Measurements from ENCODE around the gene CSH2. TPM values are rescaled to one million over a fixed set of nuclear protein-coding genes. Genes with fewer than 3 reads are reported as not detected.
A peak's percentile ranks its signal among the peaks of the same experiment; 100 is the strongest.
"Not testable (repeated sequence)": the region's sequence is repeated elsewhere in the genome, so short reads cannot be mapped to it uniquely, and the experiment has no call there.

The CSH2 gene
- total RNA-seq, 1 experiment from 2014 or later = not detected

DNA sequence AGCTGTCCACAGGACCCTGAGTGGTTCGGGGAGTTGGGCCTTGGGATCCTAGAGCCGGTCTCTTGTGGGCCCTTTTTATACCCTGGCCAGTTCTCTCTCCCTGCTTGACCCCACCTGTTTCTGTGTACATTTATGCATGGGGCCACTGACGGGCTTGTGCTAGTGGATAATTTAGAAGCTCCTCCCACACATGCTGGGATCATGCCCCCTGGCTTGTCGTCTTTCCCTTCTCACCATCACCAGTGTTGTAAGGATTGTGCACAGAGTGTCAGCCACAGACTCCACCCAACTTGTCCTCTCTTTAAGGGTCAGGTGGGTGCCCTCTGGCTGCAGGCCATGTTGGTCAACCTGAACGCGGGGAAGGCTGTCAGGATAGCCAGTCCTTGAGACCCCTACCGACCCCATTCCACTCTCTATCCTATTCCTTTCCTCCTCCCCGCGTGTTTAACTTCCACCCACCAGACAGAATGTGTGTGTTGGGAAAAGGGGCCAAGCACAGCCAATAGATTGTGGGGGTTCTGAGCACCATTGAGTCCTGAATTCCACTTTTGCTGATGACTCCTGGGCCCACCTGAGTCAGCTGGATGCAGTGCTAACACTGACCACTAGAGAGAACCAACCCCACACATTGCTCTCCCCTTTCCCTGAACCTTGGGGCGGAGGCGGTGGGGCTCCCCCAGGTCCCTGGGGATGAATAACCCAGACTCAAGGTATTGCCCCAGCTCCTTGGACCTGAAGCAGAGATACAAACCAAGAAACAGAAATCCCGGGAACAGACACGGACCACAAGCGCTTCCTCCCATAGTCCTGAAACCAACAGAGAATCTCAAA is 23.3 kb upstream of the CSH2 start, which contains the start of gene CSH1:
Gene CSH1 (minus strand): TSS at position 51 of the 831 bp plus-strand sequence. CDS start 63 bp downstream, outside the sequence.
- DNase-seq (ENCODE audit: low spot score) = not testable (repeated sequence)

DNA sequence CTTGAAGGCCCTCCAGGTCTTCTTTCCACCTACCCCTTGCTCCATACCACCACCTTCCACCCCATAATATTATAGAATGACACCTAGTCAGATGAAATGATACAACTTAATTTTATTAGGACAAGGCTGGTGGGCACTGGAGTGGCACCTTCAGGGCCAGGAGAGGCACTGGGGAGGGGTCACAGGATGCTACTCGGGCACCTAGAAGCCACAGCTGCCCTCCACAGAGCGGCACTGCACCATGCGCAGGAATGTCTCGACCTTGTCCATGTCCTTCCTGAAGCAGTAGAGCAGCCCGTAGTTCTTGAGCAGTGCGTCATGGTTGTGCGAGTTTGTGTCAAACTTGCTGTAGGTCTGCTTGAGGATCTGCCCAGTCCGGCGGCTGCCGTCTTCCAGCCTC is 21.3 kb upstream of the CSH2 start:
- not testable (repeated sequence) for DNase-seq (ENCODE audit: low spot score)

DNA sequence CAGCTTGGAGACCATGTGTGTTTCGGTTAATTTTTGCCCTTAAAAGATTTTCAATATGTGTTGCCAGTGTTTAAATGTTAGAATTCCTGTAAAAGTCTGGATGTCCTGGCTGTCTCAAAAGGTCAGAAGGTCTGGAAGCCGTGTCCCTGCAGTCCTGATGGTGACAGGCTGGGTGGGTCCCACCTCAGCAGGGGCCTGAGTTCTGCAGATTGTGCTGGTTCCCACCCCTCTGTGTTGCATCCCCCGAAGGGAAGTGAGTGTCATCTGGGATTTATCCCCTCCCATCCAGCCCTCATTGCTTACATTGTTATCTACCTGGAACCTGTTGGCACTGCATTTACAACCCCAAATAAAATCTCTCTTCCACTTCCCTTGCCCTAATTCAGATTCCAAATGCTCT is 20.5 kb upstream of the CSH2 start:
- not testable (repeated sequence) for DNase-seq (ENCODE audit: low spot score)

DNA sequence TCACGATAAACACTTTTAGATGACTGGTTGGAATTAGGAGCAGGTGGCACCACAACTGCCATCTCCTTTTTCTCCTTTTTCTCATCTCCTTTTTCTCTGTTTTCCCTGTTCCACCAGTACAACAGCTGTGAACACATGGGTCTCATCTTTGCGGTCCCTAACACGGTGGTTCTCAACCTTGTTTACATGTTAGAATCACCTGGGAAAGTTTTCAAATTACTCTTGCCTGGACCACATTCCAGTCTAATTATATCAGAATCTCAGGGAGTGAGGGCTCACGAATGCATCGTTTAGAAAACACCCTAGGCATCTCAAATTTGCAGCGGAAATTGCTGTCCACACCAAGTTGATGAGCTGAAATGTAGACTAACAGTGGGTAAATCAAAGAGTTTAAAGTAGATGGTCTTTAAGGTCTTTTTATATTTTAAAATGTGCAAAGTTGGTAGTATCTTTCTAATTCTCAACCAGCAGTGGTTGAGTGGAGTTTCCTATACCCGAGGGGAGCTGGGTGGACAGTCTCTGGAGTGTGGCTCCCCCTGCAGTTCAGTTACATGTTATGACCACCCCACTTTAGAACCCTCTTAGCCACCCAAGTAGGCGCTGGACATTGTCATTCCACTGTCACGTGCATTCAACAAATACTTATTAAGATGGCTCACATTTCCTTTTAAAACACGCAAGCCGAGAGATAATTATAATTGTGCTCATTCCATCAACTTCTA is 19.0 kb upstream of the CSH2 start:
- DNase-seq (ENCODE audit: low spot score) = not testable (repeated sequence)

DNA sequence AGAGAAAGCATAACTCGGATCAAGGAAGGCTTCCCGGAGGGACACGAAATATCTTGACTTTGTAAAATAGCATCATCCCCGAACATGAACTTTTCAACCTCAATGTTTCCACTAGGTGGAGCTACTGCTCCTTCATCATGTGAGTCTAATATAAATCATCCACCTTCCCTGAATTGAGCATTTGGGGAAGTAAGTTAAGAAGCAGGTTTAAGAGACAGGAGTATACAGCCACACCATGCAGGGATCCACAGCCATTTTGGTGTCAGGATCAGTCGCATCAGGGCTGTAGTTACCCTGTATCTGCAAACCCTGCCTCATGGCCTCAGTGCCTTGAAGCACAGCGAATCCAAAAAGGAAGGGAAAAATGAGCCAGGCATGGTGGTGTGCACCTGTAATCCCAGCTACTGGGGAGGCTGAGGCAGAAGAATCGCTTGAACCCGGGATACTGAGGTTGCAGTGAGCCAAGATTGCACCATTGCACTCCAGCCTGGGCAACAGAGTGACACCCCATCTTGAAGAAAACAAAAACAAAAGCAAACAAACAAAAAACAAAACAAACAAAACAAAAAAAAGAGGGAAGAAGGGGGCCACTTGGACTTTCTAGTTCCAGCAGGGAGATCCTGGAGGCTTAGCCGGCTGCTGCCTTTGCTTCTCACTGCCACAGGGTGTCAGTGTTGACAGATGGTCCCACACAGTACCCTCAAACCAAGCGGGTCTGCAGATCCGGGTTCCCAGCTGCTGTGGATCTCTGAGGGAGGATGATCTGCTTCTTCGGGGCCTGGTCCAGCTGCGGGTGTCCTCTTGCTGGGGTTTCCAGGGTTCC is 15.8 kb upstream of the CSH2 start:
- DNase-seq (ENCODE audit: low spot score) = peak; percentile 53

DNA sequence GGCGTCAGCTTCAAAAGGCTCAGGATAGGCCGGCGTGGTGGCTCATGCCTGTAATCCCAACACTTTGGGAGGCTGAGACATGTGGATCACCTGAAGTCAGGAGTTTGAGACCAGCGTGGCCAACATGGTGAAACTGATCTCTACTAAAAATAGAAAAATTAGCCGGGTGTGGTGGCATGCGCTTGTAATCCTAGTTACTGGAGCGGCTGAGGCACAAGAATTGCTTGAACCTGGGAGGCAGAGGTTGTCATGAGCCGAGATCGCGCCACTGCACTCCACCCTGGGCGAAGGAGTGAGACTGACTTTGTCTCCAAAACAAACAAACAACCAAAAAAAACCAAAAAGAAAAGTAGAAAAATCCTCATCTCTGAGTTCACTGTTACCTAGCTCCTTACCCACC is 11.6 kb upstream of the CSH2 start:
- not testable (repeated sequence) for DNase-seq (ENCODE audit: low spot score)

DNA sequence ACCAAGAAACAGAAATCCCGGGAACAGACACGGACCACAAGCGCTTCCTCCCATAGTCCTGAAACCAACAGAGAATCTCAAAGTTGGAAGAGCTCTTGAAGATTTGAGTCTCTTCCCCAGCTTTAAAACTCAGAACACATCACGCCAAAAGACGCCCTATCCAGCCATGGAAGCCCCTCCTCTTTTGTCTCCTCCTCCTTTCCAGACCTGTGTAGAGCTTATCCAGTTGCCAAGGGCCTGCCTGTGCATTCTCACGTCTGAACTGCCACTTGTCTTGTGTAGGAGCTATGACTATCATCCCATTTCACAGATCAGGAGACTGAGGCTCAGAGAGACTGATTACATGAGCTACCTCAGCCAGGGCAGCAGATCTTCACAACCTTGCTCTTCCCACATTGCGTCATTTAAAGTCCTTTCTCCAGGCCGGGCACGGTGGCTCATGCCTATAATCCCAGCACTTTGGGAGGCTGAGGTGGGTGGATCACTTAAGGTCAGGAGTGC is 9.2 kb upstream of the CSH2 start:
- DNase-seq (ENCODE audit: low spot score) = not testable (repeated sequence)

DNA sequence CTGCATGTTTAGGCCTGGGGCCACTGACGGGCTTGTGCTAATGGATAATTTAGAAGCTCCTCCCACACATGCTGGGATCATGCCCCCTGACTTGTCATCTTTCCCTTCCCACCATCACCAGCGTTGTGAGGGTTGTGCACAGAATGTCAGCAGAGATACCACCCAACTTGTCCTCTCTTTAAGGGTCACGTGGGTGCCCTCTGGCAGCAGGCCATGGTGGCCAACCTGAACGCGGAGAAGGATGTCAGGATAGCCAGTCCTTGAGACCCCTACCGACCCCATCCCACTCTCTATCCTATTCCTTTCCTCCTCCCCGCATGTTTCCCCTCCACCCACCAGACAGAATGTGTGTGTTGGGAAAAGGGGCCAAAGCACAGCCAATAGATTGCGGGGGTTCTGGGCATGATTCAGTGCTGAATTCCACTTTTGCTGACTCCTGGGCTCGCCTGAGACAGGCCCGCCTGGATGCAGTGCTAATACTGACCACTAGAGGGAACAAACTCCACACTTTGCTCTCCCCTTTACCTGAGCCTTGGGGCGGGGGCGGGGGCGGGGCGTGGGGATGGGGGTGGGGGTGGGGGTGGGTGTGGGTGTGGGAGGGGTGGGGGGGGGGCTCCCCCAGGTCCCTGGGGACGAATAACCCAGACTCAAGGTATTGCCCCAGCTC is 8.6 kb upstream of the CSH2 start, which contains the start of gene GH2:
Gene GH2 (minus strand): TSS at position 10 of the 667 bp plus-strand sequence. CDS start 143 bp downstream, outside the sequence.
- peak; percentile 44 for DNase-seq (ENCODE audit: low spot score)

DNA sequence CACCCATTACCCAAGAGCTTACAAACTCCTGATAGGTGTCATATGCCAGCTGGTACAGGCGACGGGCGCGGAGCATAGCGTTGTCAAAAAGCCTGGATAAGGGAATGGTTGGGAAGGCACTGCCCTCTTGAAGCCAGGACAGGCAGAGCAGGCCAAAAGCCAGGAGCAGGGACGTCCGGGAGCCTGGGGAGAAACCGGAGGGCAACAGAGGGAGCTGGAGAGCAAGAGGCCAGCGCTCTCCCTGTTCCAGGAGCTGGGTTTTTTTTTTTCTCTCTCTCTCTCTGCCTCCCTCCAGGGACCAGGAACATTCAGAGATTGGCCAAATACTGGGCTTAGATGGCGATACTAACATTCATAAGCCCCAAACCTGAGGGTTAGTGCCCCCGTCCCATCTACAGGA is 7.9 kb upstream of the CSH2 start:
- not testable (repeated sequence) for DNase-seq (ENCODE audit: low spot score)

DNA sequence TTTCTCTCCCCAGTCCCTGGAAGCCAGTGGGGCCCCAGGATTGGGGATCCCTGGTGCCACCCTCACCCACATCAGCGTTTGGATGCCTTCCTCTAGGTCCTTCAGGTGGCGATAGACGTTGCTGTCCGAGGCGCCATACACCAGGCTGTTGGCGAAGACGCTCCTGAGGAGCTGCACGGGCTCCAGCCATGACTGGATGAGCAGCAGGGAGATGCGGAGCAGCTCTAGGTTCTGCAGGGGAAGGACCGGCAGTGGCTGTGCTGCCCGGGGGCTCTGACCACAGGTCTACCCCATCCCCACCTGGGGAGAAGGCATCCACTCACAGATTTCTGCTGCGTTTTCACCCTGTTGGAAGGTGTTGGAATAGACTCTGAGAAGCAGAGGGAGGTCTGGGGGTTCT is 7.2 kb upstream of the CSH2 start:
- DNase-seq (ENCODE audit: low spot score) = no peak

DNA sequence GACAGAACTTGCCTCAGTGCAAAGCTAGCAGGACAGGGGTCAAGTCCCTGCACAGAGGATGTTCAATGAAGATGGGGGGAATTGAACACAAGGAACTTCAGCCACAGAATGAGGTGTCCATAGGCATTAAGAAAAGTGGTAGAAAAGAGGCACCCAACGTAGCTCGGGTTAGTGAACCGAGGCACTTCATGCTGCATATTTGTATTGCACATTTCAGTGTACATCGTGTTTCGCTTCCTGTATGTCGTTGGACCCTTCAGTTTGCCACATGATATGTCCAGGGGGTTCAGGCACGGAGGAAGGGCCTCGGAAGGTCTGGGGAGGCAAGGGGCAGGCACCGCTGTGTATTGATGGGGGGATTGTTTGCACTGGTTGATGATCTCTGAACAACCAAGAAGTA is 4.9 kb upstream of the CSH2 start:
- DNase-seq (ENCODE audit: low spot score) = not testable (repeated sequence)

DNA sequence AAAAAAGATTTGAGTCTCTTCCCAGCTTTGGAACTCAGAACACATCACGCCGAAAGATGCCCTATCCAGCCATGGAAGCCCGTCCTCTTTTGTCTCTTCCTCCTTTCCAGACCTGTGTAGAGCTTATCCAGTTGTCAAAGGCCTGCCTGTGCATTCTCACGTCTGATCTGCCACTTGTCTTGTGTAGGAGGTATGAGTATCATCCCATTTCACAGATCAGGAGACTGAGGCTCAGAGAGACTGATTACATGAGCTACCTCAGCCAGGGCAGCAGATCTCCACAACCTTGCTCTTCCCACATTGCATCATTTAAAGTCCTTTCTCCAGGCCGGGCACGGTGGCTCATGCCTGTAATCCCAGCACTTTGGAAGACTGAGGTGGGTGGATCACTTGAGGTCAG is 1.2 kb upstream of the CSH2 start:
- DNase-seq (ENCODE audit: low spot score) = not testable (repeated sequence)

DNA sequence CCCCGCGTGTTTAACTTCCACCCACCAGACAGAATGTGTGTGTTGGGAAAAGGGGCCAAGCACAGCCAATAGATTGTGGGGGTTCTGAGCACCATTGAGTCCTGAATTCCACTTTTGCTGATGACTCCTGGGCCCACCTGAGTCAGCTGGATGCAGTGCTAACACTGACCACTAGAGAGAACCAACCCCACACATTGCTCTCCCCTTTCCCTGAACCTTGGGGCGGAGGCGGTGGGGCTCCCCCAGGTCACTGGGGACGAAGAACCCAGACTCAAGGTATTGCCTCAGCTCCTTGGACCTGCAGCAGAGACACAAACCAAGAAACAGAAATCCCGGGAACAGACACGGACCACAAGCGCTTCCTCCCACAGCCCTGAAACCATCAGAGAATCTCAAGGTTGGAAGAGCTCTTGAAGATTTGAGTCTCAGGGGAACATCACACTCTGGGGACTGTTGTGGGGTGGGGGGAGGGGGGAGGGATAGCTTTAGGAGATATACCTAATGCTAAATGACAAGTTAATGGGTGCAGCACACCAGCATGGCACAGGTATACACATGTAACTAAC is 667 bp upstream of the CSH2 start:
- DNase-seq (ENCODE audit: low spot score) = not testable (repeated sequence)

DNA sequence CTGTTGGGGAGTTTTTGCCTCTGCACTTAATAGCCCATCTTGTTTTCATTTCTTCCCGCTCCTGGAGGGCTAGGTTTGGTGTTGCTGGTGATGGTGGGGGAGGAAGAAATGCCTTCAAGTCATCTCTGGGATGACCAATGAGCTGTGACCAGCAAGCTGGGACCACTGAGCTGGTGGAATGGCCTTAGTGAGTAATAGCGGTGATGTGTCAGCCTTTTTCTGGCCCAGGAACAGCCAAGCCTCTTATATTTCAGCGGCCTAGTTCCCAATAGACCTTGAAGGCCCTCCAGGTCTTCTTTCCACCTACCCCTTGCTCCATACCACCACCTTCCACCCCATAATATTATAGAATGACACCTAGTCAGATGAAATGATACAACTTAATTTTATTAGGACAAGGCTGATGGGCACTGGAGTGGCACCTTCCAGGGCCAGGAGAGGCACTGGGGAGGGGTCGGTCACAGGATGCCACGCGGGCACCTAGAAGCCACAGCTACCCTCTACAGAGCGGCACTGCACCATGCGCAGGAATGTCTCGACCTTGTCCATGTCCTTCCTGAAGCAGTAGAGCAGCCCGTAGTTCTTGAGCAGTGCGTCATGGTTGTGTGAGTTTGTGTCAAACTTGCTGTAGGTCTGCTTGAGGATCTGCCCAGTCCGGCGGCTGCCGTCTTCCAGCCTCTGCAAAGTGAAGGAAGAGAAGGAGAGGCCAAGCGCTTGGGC is 1.7 kb downstream of the CSH2 start:
- not testable (repeated sequence) for DNase-seq (ENCODE audit: low spot score)

DNA sequence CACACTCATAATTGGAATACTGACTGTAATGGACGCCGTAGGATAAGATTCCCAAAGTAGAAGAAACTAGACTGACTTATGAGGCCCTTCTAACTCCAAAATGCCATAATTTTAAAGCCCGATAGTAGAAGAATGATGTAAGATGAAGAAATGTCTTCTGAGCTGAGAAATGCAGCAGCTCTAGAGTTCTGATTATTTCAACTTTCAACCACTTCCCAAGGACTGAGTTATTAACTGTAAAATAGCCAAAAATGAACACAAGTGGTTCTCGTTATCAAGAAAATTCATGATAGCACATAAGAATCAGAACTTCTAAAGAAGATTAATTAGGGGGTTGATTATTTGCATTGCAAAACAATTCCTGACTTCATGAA is 3.2 kb downstream of the CSH2 start:
- not testable (repeated sequence) for DNase-seq (ENCODE audit: low spot score)

DNA sequence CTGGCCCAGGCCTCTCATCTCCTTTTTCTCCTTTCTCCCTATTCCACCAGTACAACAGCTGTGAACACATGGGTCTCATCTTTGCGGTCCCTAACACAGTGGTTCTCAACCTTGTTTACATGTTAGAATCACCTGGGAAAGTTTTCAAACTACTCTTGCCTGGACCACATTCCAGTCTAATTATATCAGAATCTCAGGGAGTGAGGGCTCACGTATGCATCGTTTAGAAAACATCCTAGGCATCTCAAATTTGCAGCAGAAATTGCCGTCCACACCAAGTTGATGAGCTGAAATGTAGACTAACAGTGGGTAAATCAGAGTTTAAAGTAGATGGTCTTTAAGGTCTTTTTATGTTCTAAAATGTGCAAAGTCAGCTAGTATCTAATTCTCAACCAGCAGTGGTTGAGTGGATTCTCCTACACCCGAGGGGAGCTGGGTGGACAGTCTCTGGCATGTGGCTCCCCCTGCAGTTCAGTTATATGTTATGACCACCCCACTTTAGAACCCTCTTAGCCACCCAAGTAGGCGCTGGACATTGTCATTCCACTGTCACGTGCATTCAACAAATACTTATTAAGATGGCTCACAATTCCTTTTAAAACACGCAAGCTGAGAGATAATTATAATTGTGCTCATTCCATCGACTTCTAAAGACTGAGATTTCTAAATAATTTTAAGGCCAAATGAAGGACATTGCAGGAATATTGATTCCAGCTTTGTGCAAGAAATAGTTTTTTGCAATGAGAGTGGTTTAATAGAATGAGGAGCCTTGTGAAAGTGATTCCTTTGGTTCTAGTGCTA is 3.8 kb downstream of the CSH2 start:
- DNase-seq (ENCODE audit: low spot score) = not testable (repeated sequence)

DNA sequence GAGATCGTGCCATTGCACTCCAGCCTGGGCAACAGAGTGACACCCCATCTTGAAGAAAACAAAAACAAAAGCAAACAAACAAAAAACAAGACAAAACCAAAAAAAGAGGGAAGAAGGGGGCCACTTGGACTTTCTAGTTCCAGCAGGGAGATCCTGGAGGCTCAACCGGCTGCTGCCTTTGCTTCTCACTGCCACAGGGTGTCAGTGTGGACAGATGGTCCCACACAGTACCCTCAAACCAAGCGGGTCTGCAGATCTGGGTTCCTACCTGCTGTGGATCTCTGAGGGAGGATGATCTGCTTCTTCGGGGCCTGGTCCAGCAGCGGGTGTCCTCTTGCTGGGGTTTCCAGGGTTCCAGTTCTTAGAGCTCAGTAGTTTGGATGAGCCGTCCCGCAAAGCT is 6.9 kb downstream of the CSH2 start:
- not testable (repeated sequence) for DNase-seq (ENCODE audit: low spot score)

DNA sequence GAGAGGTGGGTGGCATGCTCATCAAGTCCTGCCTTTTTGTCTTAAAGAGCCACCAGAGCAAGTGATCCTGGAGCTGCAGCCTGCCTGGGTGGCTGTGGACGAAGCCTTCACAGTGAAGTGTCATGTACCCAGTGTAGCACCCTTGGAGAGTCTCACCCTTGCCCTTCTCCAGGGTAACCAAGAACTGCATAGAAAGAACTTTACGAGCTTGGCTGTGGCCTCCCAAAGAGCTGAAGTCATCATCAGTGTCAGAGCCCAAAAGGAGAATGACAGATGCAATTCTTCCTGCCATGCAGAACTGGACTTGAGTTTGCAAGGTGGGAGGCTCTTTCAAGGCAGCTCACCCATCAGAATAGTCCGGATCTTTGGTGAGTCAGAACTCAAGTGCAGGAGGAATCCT is 14.2 kb downstream of the CSH2 start:
- no peak for DNase-seq (ENCODE audit: low spot score)

DNA sequence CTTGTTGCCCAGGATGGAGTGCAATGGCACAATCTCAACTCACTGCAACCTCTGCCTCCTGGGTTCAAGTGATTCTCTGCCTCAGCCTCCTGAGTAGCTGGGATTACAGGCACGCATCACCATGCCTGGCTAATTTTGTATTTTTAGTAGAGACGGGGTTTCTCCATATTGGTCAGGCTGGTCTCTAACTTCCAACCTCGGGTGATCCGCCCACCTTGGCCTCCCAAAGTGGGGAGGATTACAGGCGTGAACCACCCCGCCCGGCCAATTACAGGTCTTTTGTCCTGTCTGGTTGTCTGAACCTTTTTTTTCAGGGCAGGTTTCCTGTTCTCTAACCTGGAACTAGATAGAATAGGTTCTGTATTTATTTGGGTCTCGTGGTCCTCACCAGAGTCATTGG is 17.1 kb downstream of the CSH2 start:
- DNase-seq (ENCODE audit: low spot score) = not testable (repeated sequence)
